ENCODE data around the gene CPN2. TPM values are rescaled to one million over a fixed set of nuclear protein-coding genes. Genes with fewer than 3 reads are reported as not detected.

CPN2 gene
- total RNA-seq, 1 experiment from 2014 or later, result not detected

DNA sequence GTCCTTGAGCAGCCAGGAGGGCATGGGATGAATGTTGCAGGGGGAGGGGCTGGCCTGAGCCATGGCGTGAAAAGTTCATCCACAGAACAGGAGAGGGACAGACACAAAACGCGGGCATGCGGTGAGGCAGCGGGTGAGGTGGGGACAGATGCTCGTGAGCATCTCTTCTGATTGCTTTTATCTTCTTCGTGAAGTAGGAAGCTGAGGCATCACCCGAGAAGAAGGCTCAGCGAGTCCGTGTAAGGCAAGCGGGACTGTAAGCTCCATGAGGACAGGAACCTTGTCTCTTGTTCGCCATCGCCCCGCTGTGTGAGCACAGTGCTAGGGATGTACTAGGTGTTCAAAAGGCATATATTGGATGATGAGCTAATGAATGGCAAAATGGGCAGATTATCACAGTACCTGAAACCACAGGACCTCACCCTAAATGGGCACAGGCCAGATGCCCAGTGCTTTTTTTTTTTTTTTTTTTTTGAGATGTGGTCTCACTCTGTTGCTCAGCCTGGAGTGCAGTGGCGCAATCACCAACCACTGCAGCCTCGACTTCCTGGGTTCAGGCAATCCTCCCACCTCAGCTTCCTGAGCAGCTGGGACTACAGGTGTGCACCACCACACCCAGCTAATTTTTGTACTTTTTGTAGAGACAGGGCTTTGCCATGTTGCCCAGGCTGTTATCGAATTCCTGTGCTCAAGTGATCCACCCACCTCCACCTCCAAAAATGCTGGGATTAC is 46.8 kb downstream of the CPN2 start:
- no CpG with 5 or more reads among the region's 17 CpGs for WGBS (ENCODE audit: extremely low coverage, insufficient read length, low lambda C conversion rate)
- no peak overlapping the region for H2BK5ac ChIP-seq (ENCODE audit: insufficient read length, low read length)
- H3K27me3 Mint-ChIP-seq (ENCODE audit: low read depth), result peaks cover 11% of the 10 kb centered on the region
- no peak overlapping the region for H4K8ac ChIP-seq (replicated peaks; ENCODE audit: insufficient read length, low read depth, low read length)
- no peaks in the 10 kb centered on the region for H4K20me1 ChIP-seq (ENCODE audit: control insufficient read depth, insufficient read depth, insufficient read length)
- H3K9ac ChIP-seq (ENCODE audit: extremely low read depth, insufficient read length, low read length), result no peak overlapping the region
- no peak overlapping the region for H3K18ac ChIP-seq (ENCODE audit: insufficient read length, low read depth, low read length)
- H3K36me3 Mint-ChIP-seq (ENCODE audit: insufficient read depth in 1 of 3, low read depth in 3 of 3), result no peaks in the 10 kb centered on the region
- no peak overlapping the region for H4K91ac ChIP-seq (ENCODE audit: insufficient read length, low read depth, low read length)
- H3K14ac ChIP-seq (ENCODE audit: insufficient read depth, low read length), result no peak overlapping the region
- H3T11ph ChIP-seq (ENCODE audit: low read length), result no peak overlapping the region
- H3K79me1 ChIP-seq (ENCODE audit: insufficient read depth, low read depth, low read length, poor library complexity, severe bottlenecking), result no peaks in the 10 kb centered on the region
- H2BK15ac ChIP-seq (ENCODE audit: low read depth, low read length), result no peak overlapping the region
- DNase-seq, result no peak
- no peak overlapping the region for H3K27ac ChIP-seq (ENCODE audit: insufficient read length, low read depth, low read length)
- no peaks in the 10 kb centered on the region for H3K9me3 ChIP-seq (ENCODE audit: control insufficient read depth, low read depth, low read length)
- no peak overlapping the region for H3K4ac ChIP-seq (ENCODE audit: low read depth, low read length)
- no peak overlapping the region for H3K23ac ChIP-seq (ENCODE audit: insufficient read length, low read depth, low read length)
- H2BK12ac ChIP-seq (ENCODE audit: insufficient read length, low read depth, low read length), result no peak overlapping the region
- TF ChIP-seq, protein P1, sequence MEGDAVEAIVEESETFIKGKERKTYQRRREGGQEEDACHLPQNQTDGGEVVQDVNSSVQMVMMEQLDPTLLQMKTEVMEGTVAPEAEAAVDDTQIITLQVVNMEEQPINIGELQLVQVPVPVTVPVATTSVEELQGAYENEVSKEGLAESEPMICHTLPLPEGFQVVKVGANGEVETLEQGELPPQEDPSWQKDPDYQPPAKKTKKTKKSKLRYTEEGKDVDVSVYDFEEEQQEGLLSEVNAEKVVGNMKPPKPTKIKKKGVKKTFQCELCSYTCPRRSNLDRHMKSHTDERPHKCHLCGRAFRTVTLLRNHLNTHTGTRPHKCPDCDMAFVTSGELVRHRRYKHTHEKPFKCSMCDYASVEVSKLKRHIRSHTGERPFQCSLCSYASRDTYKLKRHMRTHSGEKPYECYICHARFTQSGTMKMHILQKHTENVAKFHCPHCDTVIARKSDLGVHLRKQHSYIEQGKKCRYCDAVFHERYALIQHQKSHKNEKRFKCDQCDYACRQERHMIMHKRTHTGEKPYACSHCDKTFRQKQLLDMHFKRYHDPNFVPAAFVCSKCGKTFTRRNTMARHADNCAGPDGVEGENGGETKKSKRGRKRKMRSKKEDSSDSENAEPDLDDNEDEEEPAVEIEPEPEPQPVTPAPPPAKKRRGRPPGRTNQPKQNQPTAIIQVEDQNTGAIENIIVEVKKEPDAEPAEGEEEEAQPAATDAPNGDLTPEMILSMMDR (conservative IDR thresholded peaks at IDR 0.05), result no peak
- H3K4me1 Mint-ChIP-seq, result peaks cover 47 to 50% of the 10 kb centered on the region in 2 experiments
- H3K27me3 ChIP-seq (ENCODE audit: insufficient read depth, low read length), result no peaks in the 10 kb centered on the region
- no peaks in the 10 kb centered on the region for H3K79me2 ChIP-seq (ENCODE audit: insufficient read depth, low read length)
- no peak overlapping the region for H2BK120ac ChIP-seq (ENCODE audit: low read depth, low read length, poor library complexity, severe bottlenecking)
- no peak overlapping the region for H3K27ac Mint-ChIP-seq
- H4K5ac ChIP-seq (ENCODE audit: insufficient read length, low read depth, low read length), result no peak overlapping the region
- no peak overlapping the region for H3K56ac ChIP-seq (ENCODE audit: insufficient read length, low read depth, low read length)
- no peaks in the 10 kb centered on the region for H3K9me3 Mint-ChIP-seq
- H3K4me2 ChIP-seq (ENCODE audit: insufficient read depth, insufficient read length, low read length), result no peak overlapping the region
- H3K4me3 Mint-ChIP-seq, result no peak overlapping the region
- no peak overlapping the region for H2AFZ ChIP-seq (ENCODE audit: low read length)
- no peaks in the 10 kb centered on the region for H3K23me2 ChIP-seq (ENCODE audit: insufficient read length, low read depth, low read length, poor library complexity, severe bottlenecking)
- no peaks in the 10 kb centered on the region; the same call in 1 of the 2 replicates for H3K4me1 ChIP-seq (ENCODE audit: insufficient read depth, low read length)
- no peak overlapping the region for H2BK20ac ChIP-seq (ENCODE audit: low read depth, low read length, poor library complexity, severe bottlenecking)
- no peak overlapping the region for H2AK5ac ChIP-seq (ENCODE audit: insufficient read length, low read length)

Measured in H9 (cell line).